ENCODE measurements around the gene PGAP6. TPM values are rescaled to one million over a fixed set of nuclear protein-coding genes. Genes with fewer than 3 reads are reported as not detected.

The PGAP6 gene
- total and polyA plus RNA-seq, 2 experiments from 2014 or later, result 133 to 205 TPM

DNA sequence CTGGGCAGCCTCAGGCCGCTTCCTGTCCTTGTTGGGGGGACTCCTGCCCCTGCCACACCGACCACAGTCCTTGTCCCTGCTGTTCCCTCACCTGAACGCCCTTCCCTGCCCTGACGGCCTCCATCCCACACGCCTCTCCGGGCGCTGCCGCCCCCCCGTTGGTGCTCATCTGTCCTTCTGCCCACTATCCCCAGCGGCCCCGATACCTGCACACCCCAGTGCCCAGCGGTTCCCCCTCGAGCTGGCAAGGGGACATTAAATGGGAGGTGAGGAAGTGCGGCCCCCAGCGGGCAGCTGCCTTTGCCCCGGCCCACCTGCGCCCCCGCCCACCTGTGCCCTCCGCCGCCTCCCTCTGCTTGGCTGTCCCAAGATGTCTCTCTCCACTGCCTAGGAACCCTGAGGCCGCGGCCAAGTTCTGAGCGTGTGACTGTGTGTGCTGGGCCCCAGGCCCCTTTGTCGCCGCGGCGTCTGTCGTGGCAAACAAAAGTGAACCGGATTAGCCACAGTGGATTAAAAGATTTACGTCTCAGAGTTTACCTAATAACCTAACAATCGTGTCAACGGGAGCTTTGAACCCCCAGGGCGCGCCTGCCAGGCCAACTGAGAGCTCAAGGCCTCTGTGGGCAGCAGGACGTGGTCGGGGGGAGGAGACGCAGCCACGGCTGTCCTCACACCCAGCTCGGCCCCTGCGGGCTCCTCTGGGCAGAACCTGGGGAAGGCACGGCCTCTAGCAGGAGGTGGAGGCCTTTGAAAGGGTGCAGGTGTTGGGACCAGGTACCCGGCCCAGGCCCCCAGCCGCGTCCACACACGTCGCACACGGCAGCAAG is 21.7 kb downstream of the PGAP6 start:
- Histone ChIP-seq H4K20me1 (ENCODE audit: insufficient read depth, poor library complexity, severe bottlenecking) (no peaks in the 10 kb centered on the region), H3K9me2 (replicated peaks; ENCODE audit: insufficient read depth) (no peaks in the 10 kb centered on the region), H3K27ac (no peak overlapping the region), H3K36me3 (replicated peaks; ENCODE audit: insufficient read depth, low read depth) (no peaks in the 10 kb centered on the region), H3K27me3 (no peaks in the 10 kb centered on the region), H2AFZ (no peak overlapping the region), H3K4me2 (no peak overlapping the region), H3K9me3 (ENCODE audit: low read depth) (no peaks in the 10 kb centered on the region), H3K4me1 (ENCODE audit: insufficient read depth) (no peaks in the 10 kb centered on the region), H3K4me3 (no peak overlapping the region), H3K79me2 (no peaks in the 10 kb centered on the region)
- no peak for TF ChIP-seq EZH2phosphoT487 (IDR thresholded peaks at IDR 0.05; ENCODE audit: low read depth, severe bottlenecking, unreplicated experiment)
- no peak for TF ChIP-seq CTCF (IDR thresholded peaks at IDR 0.05; ENCODE audit: poor library complexity)
- TF ChIP-seq EZH2 (IDR thresholded peaks at IDR 0.05; ENCODE audit: borderline replicate concordance), result no peak
- DNase-seq (ENCODE audit: low spot score), result no peak
- 88% methylated on average over 34 of the region's 47 CpGs for WGBS (ENCODE audit: low lambda C conversion rate, missing lambda C conversion rate)

DNA sequence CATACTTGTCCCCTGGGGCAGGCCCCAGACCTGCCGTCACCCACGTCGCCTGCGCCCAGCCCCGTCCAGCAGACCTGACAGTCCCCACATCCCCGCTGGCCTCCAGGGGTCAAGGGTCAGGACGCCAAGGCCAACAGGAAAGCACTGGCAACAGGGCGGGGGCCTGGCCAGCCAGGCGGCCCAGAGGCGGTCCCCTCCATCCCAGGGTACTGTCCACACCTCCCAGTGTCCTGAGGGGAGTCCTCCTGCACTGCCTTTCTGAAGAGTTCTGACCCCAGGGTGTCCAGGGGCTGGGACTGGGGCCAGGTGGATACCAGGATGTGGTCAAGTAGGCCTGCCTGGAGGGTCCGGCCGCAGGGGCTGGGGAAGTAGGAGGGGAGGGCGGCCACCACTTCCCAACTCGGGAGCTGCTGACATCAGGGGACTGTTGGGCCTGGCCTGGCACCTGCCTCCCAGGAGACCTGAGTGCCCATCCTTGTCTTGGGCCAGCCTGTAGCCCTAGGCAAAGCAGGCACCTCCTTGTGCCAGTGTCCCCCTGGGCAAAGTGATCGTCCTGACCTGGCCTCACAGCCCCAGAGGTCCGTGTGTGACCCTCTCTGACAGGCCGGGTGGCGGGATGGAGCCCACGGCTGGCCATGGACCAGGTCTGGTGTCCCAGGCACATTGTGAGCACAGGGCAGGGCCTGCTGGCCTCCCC is 22.6 kb downstream of the PGAP6 start:
- Histone ChIP-seq H3K27ac (no peak overlapping the region), H3K9me3 (ENCODE audit: low read depth) (no peaks in the 10 kb centered on the region), H3K27me3 (no peaks in the 10 kb centered on the region), H3K4me3 (no peak overlapping the region), H3K4me1 (ENCODE audit: insufficient read depth) (no peaks in the 10 kb centered on the region), H3K4me2 (no peak overlapping the region), H2AFZ (no peak overlapping the region), H3K79me2 (no peaks in the 10 kb centered on the region), H3K9me2 (replicated peaks; ENCODE audit: insufficient read depth) (no peaks in the 10 kb centered on the region), H4K20me1 (ENCODE audit: insufficient read depth, poor library complexity, severe bottlenecking) (no peaks in the 10 kb centered on the region), H3K36me3 (replicated peaks; ENCODE audit: insufficient read depth, low read depth) (no peaks in the 10 kb centered on the region)
- DNase-seq (ENCODE audit: low spot score), result no peak
- 81% methylated on average over 18 of the region's 19 CpGs for WGBS (ENCODE audit: low lambda C conversion rate, missing lambda C conversion rate)
- TF ChIP-seq EZH2 (IDR thresholded peaks at IDR 0.05; ENCODE audit: borderline replicate concordance), result no peak
- TF ChIP-seq CTCF (IDR thresholded peaks at IDR 0.05; ENCODE audit: poor library complexity), result no peak
- TF ChIP-seq EZH2phosphoT487 (IDR thresholded peaks at IDR 0.05; ENCODE audit: low read depth, severe bottlenecking, unreplicated experiment), result no peak

- Histone ChIP-seq H3K27ac (no peak overlapping the region), H3K4me2 (no peak overlapping the region), H4K20me1 (ENCODE audit: insufficient read depth, poor library complexity, severe bottlenecking) (peaks cover 2% of the 10 kb centered on the region), H3K9me2 (replicated peaks; ENCODE audit: insufficient read depth) (no peaks in the 10 kb centered on the region), H3K27me3 (no peaks in the 10 kb centered on the region), H3K4me1 (ENCODE audit: insufficient read depth) (no peaks in the 10 kb centered on the region), H3K36me3 (replicated peaks; ENCODE audit: insufficient read depth, low read depth) (no peaks in the 10 kb centered on the region), H2AFZ (no peak overlapping the region), H3K79me2 (peaks cover 1% of the 10 kb centered on the region), H3K4me3 (no peak overlapping the region), H3K9me3 (ENCODE audit: low read depth) (no peaks in the 10 kb centered on the region)
- no peak for TF ChIP-seq EZH2phosphoT487 (IDR thresholded peaks at IDR 0.05; ENCODE audit: low read depth, severe bottlenecking, unreplicated experiment)
- no peak for TF ChIP-seq CTCF (IDR thresholded peaks at IDR 0.05; ENCODE audit: poor library complexity)
- no peak for TF ChIP-seq EZH2 (IDR thresholded peaks at IDR 0.05; ENCODE audit: borderline replicate concordance)
- WGBS (ENCODE audit: low lambda C conversion rate, missing lambda C conversion rate), result 82% methylated on average over 8 of the region's 12 CpGs
- no peak for DNase-seq (ENCODE audit: low spot score)
Measured at GRCh38 chr16:356741-357140, 25.0 kb downstream of the PGAP6 start.

All from hepatocyte (in vitro differentiated cells).